Fibroblast of lung (primary cell): Measurements from ENCODE around the gene PDLIM7.

Experiments used
- EZH2 ChIP-seq: IDR thresholded peaks from 2 replicates; pipeline ENCODE4 v1.5.1; 2012; ENCODE audit warnings: low read length, control low read depth, mild to moderate bottlenecking; ENCODE audit errors: missing control alignments
- TF ChIP-seq, protein P1 (sequence below), 2 donors: IDR thresholded peaks in 1 of 2; conservative IDR thresholded peaks in 1 of 2; 1 replicate in 1 of 2; 2 replicates in 1 of 2; pipeline ENCODE4 v1.5.1; 2011 to 2012; ENCODE audit warnings: low read length in 2 of 2, control low read depth in 1 of 2, inconsistent platforms in 1 of 2, low read depth in 1 of 2, mild to moderate bottlenecking in 1 of 2

DNA sequence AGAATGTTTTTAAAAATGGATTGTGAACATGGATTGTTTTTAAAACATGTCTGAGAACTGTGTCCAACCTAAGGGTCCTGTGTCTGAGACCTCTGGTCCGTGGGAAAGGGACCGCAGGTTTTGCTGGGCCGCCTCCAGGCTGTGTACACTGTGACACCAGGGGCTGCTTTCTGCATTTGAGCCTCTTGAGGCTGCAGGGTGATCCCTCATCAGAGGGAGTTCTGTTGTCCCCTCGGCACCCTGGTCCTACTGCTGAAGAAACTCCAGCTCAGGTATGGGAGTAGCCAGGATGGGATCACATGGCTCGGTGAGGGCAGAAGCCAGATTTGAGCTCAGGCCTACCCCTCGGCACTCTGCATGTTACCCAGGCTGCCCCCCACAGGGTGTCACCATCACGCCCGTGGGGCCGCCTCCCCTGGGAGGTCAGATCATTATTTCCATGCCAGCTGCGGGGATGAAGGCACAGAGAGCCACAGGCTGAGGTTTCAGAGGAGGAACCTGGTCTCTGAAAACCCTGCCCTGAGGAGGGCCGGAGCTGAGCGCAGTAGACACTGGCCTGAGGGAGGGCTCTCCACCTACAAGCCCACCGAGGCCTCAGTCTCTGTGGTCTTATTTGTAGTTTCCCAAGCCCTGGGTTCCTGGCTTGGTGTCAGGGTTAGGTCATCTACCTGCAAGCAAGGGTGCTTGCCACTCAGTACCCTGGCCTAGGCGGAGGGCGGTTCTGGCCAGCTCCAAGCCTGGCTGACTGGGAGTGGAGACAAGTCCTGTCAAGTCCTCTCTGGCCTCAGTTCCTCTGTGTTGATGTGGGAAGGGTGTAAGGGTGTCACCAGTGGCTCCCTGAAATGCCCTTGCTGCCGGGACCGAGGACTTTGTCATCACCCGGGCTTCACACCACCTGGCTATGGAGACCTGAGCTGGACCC lies 48.0 kb downstream of the PDLIM7 start:
- TF ChIP-seq, protein P1, sequence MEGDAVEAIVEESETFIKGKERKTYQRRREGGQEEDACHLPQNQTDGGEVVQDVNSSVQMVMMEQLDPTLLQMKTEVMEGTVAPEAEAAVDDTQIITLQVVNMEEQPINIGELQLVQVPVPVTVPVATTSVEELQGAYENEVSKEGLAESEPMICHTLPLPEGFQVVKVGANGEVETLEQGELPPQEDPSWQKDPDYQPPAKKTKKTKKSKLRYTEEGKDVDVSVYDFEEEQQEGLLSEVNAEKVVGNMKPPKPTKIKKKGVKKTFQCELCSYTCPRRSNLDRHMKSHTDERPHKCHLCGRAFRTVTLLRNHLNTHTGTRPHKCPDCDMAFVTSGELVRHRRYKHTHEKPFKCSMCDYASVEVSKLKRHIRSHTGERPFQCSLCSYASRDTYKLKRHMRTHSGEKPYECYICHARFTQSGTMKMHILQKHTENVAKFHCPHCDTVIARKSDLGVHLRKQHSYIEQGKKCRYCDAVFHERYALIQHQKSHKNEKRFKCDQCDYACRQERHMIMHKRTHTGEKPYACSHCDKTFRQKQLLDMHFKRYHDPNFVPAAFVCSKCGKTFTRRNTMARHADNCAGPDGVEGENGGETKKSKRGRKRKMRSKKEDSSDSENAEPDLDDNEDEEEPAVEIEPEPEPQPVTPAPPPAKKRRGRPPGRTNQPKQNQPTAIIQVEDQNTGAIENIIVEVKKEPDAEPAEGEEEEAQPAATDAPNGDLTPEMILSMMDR (conservative IDR thresholded peaks at IDR 0.05 in 1 of 2, IDR thresholded peaks at IDR 0.05 in 1 of 2; ENCODE audit: low read depth in 1 of 2, low read length in 2 of 2): no peak
- TF ChIP-seq EZH2: no peak
